Activated effector memory CD4-positive, alpha-beta T cell treated with Interleukin-2 at 50 U/mL for 16 hours (primary cell): ENCODE data around the gene PERCC1.

Experiments used
- DNase-seq: peaks from one replicate; pipeline ENCODE4 v3.0.0-alpha.2; 2020

PERCC1 gene

GRCh38 chr16:1413684-1414531, 17.0 kb upstream of the PERCC1 start:
- peak; percentile 47 for DNase-seq

GRCh38 chr16:1414532-1415260, 16.2 kb upstream of the PERCC1 start, which contains the start of gene UNKL:
Gene UNKL, minus strand, starts transcription at chr16:1414704. Its CDS starts 13 bp downstream, at chr16:1414691.
- DNase-seq: peak; percentile 77

- DNase-seq: no peak
Observed at GRCh38 chr16:1416521-1416941, 14.3 kb upstream of the PERCC1 start.

- no peak for DNase-seq
Observed at GRCh38 chr16:1420111-1420539, 10.8 kb upstream of the PERCC1 start.

- no peak for DNase-seq
Observed at GRCh38 chr16:1422076-1422475, 8.8 kb upstream of the PERCC1 start.

GRCh38 chr16:1424028-1424427, 6.8 kb upstream of the PERCC1 start:
- DNase-seq: no peak

GRCh38 chr16:1425616-1426370, 5.1 kb upstream of the PERCC1 start:
- DNase-seq: no peak

- no peak for DNase-seq
Observed at GRCh38 chr16:1426734-1427471, 4.0 kb upstream of the PERCC1 start.

- DNase-seq: no peak
Observed at GRCh38 chr16:1427473-1428461, 3.1 kb upstream of the PERCC1 start.

- DNase-seq: no peak
Observed at GRCh38 chr16:1428511-1428910, 2.4 kb upstream of the PERCC1 start.

GRCh38 chr16:1429012-1429411, 1.9 kb upstream of the PERCC1 start:
- DNase-seq: no peak

- no peak for DNase-seq
Observed at GRCh38 chr16:1429631-1430030, 1.2 kb upstream of the PERCC1 start.

- DNase-seq: no peak
Observed at GRCh38 chr16:1430214-1430758, 592 bp upstream of the PERCC1 start.

- no peak for DNase-seq
Observed at GRCh38 chr16:1431497-1432270, 806 bp downstream of the PERCC1 start.

- DNase-seq: no peak
Observed at GRCh38 chr16:1432388-1433262, 1.7 kb downstream of the PERCC1 start.

GRCh38 chr16:1433263-1433560, 2.3 kb downstream of the PERCC1 start:
- no peak for DNase-seq

- DNase-seq: no peak
Observed at GRCh38 chr16:1433756-1434155, 2.9 kb downstream of the PERCC1 start.

- DNase-seq: no peak
Observed at GRCh38 chr16:1434644-1435592, 4.0 kb downstream of the PERCC1 start.
